K562 (cell line): Measurements from ENCODE around the gene DOCK8. TPM values are rescaled to one million over a fixed set of nuclear protein-coding genes. Genes with fewer than 3 reads are reported as not detected.

Experiments
- ARID1B ChIP-seq: fragments of 450-650 bp; IDR thresholded peaks from 2 replicates; pipeline ENCODE4 v1.6.1; 2016; ENCODE audit warnings: antibody characterized with exemption, mild to moderate bottlenecking, inconsistent platforms
- BRF2 ChIP-seq: IDR thresholded peaks from 3 replicates; pipeline ENCODE4 v1.6.1; 2011; ENCODE audit warnings: borderline replicate concordance, mild to moderate bottlenecking; ENCODE audit not compliant: insufficient read length, insufficient read depth
- CBX8 ChIP-seq: fragments of 200-600 bp; sonication (generic); IDR thresholded peaks from 2 replicates; pipeline ENCODE4 v1.6.1; 2012; ENCODE audit warnings: borderline replicate concordance, mixed run types, low read depth, mild to moderate bottlenecking, moderate library complexity, mixed read lengths, low read length, control low read depth, inconsistent platforms; ENCODE audit not compliant: poor library complexity, severe bottlenecking; ENCODE audit errors: extremely low read depth
- CREBBP ChIP-seq: IDR thresholded peaks from one replicate; pipeline ENCODE4 v1.6.1; 2012; ENCODE audit warnings: low read depth, mild to moderate bottlenecking, control low read depth, inconsistent platforms, low read length
- ETS1 ChIP-seq: conservative IDR thresholded peaks from 2 replicates; pipeline ENCODE4 v1.6.1; 2011; ENCODE audit warnings: low read depth, mild to moderate bottlenecking, low read length; ENCODE audit not compliant: control insufficient read depth
- EZH2 ChIP-seq: IDR thresholded peaks from 2 replicates; pipeline ENCODE4 v1.6.1; 2012; ENCODE audit warnings: low read depth, mild to moderate bottlenecking, inconsistent platforms, low read length, borderline replicate concordance
- FOS ChIP-seq: IDR thresholded peaks from 3 replicates; pipeline ENCODE4 v1.6.1; 2011; ENCODE audit not compliant: insufficient read length; ENCODE audit errors: extremely low read depth
- JUND ChIP-seq, 2 experiments: IDR thresholded peaks; 2 replicates in 1 of 2; 3 replicates in 1 of 2; pipeline ENCODE4 v1.6.1; 2011; ENCODE audit warnings: borderline replicate concordance in 2 of 2, low read depth in 2 of 2, low read length in 2 of 2, improper control_type of control experiment in 1 of 2, missing biosample characterization in 1 of 2, missing genetic modification characterization in 1 of 2, missing genetic modification reagents in 1 of 2
- MED1 ChIP-seq: sonication (generic); formaldehyde crosslinking; IDR thresholded peaks from 2 replicates; pipeline ENCODE4 v1.8.1; 2023; ENCODE audit warnings: missing genetic modification reagents, borderline replicate concordance
- NFIC ChIP-seq: fragments of 450-650 bp; IDR thresholded peaks from 2 replicates; pipeline ENCODE4 v1.6.1; 2017; ENCODE audit warnings: mild to moderate bottlenecking, inconsistent platforms
- NR3C1 ChIP-seq: sonication (generic); formaldehyde crosslinking; IDR thresholded peaks from 2 replicates; pipeline ENCODE4 v1.8.1; 2022; ENCODE audit warnings: missing genetic modification reagents
- POU5F1 ChIP-seq: fragments of 150-350 bp; IDR thresholded peaks from 2 replicates; pipeline ENCODE4 v1.6.1; 2014; ENCODE audit warnings: borderline replicate concordance, low read length, low read depth, mild to moderate bottlenecking; ENCODE audit not compliant: partially characterized antibody
- SMARCE1 ChIP-seq: fragments of 450-650 bp; IDR thresholded peaks from 2 replicates; pipeline ENCODE4 v1.7.1; 2016; ENCODE audit warnings: mild to moderate bottlenecking
- TFAM ChIP-seq: fragments of 250-450 bp; sonication (Bioruptor Pico); conservative IDR thresholded peaks from 2 replicates; pipeline ENCODE4 v1.5.0; 2021; ENCODE audit warnings: mild to moderate bottlenecking, moderate library complexity
- ZBTB7A ChIP-seq: IDR thresholded peaks from 2 replicates; pipeline ENCODE4 v1.6.1; 2011; ENCODE audit warnings: low read depth, mild to moderate bottlenecking, low read length, moderate library complexity, borderline replicate concordance; ENCODE audit not compliant: control insufficient read depth
- ZNF282 ChIP-seq: sonication (generic); formaldehyde crosslinking; IDR thresholded peaks from 2 replicates; pipeline ENCODE4 v1.8.1; 2023; ENCODE audit warnings: missing genetic modification reagents
- ZNF316 ChIP-seq: fragments of 450-650 bp; IDR thresholded peaks from 2 replicates; pipeline ENCODE4 v1.6.1; 2016
- ZNF318 ChIP-seq, 2 experiments: fragments of 450-650 bp; IDR thresholded peaks; 2 replicates each; pipeline ENCODE4 v1.6.1; 2016; ENCODE audit warnings: mild to moderate bottlenecking in 2 of 2, borderline replicate concordance in 1 of 2, low read depth in 1 of 2, moderate library complexity in 1 of 2
- polyA plus RNA-seq, 8 experiments: library from polyadenylated mRNA; depleted of rRNA in 4 of 8; stranded (reverse) in 5 of 8; unstranded in 3 of 8; fragments of >200 nt; fragmentation: Nextera tagmentation in 2 of 8; fragmentation: Illumina TruSeq in 1 of 8; extraction: Ambion mirVana in 2 of 8; extraction: Trizol in 1 of 8; gene quantifications; 2 replicates each; pipeline versions ENCODE4 v1.2.1 to v1.2.3, GENCODE V29; 2011 to 2014; ENCODE audit warnings: inconsistent platforms in 1 of 8, missing spikeins in 1 of 8
- total RNA-seq, 7 experiments: library from RNA; depleted of rRNA in 6 of 7; stranded (reverse); fragments of >200 nt in 6 of 7; fragmentation: Illumina TruSeq in 2 of 7; extraction: Trizol in 2 of 7; gene quantifications; 2 replicates each; pipeline versions ENCODE4 v1.2.1 to v1.2.3, GENCODE V29; 2011 to 2021; ENCODE audit warnings: low replicate concordance in 1 of 7

DOCK8 gene
- total and polyA plus RNA-seq, 9 of the 15 experiments (the other 6 are each of a cell fraction or from before 2014, with no cell fraction given): 14.4 to 53.8 (median 25.1) TPM

GRCh38 chr9:251398-251797 lies 36.7 kb downstream of the DOCK8 start (continued):
- TF ChIP-seq ZNF318 (IDR thresholded peaks at IDR 0.05; ENCODE audit: borderline replicate concordance in 1 of 2, low read depth in 1 of 2): no peak
- no peak for TF ChIP-seq CBX8
- TF ChIP-seq ZNF282 (CRISPR knock-in tag): no peak
- no peak for TF ChIP-seq NR3C1 (CRISPR knock-in tag)
- TF ChIP-seq ZNF316: no peak
- TF ChIP-seq TFAM (CRISPR knock-in tag): no peak
- no peak; the same call in 1 of the 2 replicates for TF ChIP-seq JUND (IDR thresholded peaks at IDR 0.05; ENCODE audit: borderline replicate concordance, low read depth, low read length)
- TF ChIP-seq JUND (tag; IDR thresholded peaks at IDR 0.05; ENCODE audit: borderline replicate concordance, low read depth, low read length): no peak; the same call in 2 of the 3 replicates
- no peak for TF ChIP-seq ZBTB7A
- peak; percentile 98 for TF ChIP-seq ARID1B
- no peak for TF ChIP-seq MED1 (CRISPR knock-in tag)
- TF ChIP-seq ETS1: no peak
- TF ChIP-seq POU5F1: no peak
- TF ChIP-seq FOS: no peak
- TF ChIP-seq EZH2: no peak
- no peak for TF ChIP-seq CREBBP
- no peak for TF ChIP-seq BRF2
- peak; percentile 95 for TF ChIP-seq SMARCE1
- peak; percentile 82 for TF ChIP-seq NFIC
